Central memory CD8-positive, alpha-beta T cell (primary cell): ENCODE data around the gene RAX2.

Experiments
- ATAC-seq: fragments of 150-1000 bp; cut with Tn5 transposase; replicated peaks from 2 replicates; pipeline ENCODE4 v1.10.0; 2022; ENCODE audit warnings: mild to moderate bottlenecking, moderate FRiP score, moderate number of reproducible peaks; ENCODE audit not compliant: poor library complexity, severe bottlenecking; ENCODE audit errors: extremely low read depth
- DNase-seq, 2 donors: peaks; one replicate each; pipeline ENCODE4 v3.0.0; 2021; ENCODE audit warnings: low spot score in 2 of 2
- H3K27ac Mint-ChIP-seq: one replicate; pipeline ENCODE4 v1.8.0; 2022; ENCODE audit warnings: low read depth, mild to moderate bottlenecking, moderate library complexity, mixed read lengths
- H3K27me3 Mint-ChIP-seq: one replicate; pipeline ENCODE4 v1.8.0; 2022; ENCODE audit warnings: mixed read lengths
- H3K36me3 Mint-ChIP-seq: one replicate; pipeline ENCODE4 v1.8.0; 2022; ENCODE audit warnings: mild to moderate bottlenecking, moderate library complexity, mixed read lengths; ENCODE audit not compliant: insufficient read depth
- H3K4me1 Mint-ChIP-seq: one replicate; pipeline ENCODE4 v1.8.0; 2022; ENCODE audit warnings: mixed read lengths
- H3K4me3 Mint-ChIP-seq: one replicate; pipeline ENCODE4 v1.8.0; 2022; ENCODE audit warnings: mild to moderate bottlenecking, moderate library complexity, mixed read lengths
- H3K9me3 Mint-ChIP-seq: one replicate; pipeline ENCODE4 v1.8.0; 2022; ENCODE audit warnings: mixed read lengths

RAX2 gene

DNA sequence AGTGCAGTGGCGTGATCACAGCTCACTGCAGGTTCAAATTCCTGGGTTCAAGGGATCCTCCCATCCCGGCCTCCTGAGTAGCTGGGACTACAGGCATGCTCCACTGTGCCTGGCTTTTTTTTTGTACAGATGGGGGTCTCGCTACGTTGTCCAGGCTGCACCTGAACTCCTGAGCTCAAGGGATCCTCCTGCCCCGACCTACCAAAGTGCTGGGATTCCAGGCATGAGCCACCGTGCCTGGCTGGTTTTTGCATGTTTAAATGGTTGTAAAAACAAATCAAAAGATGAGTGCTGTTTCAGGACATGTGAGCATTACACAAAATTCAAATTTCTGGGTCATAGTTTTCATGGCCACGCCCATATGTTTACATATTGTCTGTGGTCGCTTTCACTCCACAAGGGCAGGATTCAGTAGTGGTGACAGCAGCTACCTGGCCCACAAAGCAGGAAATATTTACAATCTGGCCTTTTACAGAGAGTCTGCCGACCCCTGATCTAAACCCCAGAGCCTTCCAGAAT is 8.8 kb upstream of the RAX2 start:
- H3K9me3 Mint-ChIP-seq = peaks cover 7% of the 10 kb centered on the region
- no peaks in the 10 kb centered on the region for H3K27me3 Mint-ChIP-seq
- ATAC-seq (no peak), DNase-seq (no peak)
- H3K4me1 Mint-ChIP-seq = peaks cover 19% of the 10 kb centered on the region
- peaks cover 16% of the 10 kb centered on the region for H3K36me3 Mint-ChIP-seq
- no peak overlapping the region for H3K27ac Mint-ChIP-seq
- no peak overlapping the region for H3K4me3 Mint-ChIP-seq

GRCh38 chr19:3778899-3779723 is 7.1 kb upstream of the RAX2 start:
- DNase-seq = no peak
- Mint-ChIP-seq H3K4me3 (no peak overlapping the region), H3K9me3 (peaks cover 7% of the 10 kb centered on the region), H3K27me3 (no peaks in the 10 kb centered on the region), H3K36me3 (peaks cover 13% of the 10 kb centered on the region), H3K27ac (no peak overlapping the region), H3K4me1 (peaks cover 16% of the 10 kb centered on the region)
- no peak for ATAC-seq

- no peaks in the 10 kb centered on the region for H3K27me3 Mint-ChIP-seq
- DNase-seq = no peak
- H3K36me3 Mint-ChIP-seq = peaks cover 9% of the 10 kb centered on the region
- no peak for ATAC-seq
- peaks cover 22% of the 10 kb centered on the region for H3K4me1 Mint-ChIP-seq
- no peak overlapping the region for H3K4me3 Mint-ChIP-seq
- peaks cover 7% of the 10 kb centered on the region for H3K9me3 Mint-ChIP-seq
- H3K27ac Mint-ChIP-seq = no peak overlapping the region
These were observed 6.3 kb upstream of the RAX2 start for GRCh38 chr19:3778104-3778867.

- Mint-ChIP-seq H3K27me3 (no peaks in the 10 kb centered on the region), H3K36me3 (peaks cover 5% of the 10 kb centered on the region), H3K9me3 (no peaks in the 10 kb centered on the region), H3K4me1 (peaks cover 15% of the 10 kb centered on the region), H3K27ac (no peak overlapping the region), H3K4me3 (no peak overlapping the region)
- no peak for DNase-seq
- ATAC-seq = no peak
These were observed 4.5 kb upstream of the RAX2 start for GRCh38 chr19:3776479-3777040.

DNA sequence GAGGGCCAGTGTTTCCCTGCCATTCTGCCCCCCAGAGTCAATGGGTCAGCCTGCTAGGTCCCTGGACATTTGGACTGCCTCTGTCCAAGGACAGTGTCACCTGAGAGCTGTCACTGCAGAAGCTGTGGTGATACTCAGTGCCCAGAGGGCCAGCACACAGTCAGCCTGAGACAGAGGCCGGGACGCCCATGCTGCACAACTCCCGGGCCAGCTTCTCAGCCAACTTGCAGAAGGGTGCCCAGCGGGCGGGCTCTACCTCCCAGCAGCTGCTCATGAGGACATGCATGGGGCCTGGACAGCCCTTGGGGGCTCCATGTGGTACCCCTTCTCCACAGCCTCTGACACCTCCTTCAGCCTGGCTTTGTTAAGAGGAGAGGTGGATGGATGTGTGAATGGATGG is 3.8 kb upstream of the RAX2 start:
- H3K27me3 Mint-ChIP-seq = no peaks in the 10 kb centered on the region
- no peak overlapping the region for H3K4me3 Mint-ChIP-seq
- DNase-seq = no peak
- H3K36me3 Mint-ChIP-seq = peaks cover 2% of the 10 kb centered on the region
- no peak for ATAC-seq
- peaks cover 12% of the 10 kb centered on the region for H3K4me1 Mint-ChIP-seq
- no peak overlapping the region for H3K27ac Mint-ChIP-seq
- H3K9me3 Mint-ChIP-seq = no peaks in the 10 kb centered on the region

GRCh38 chr19:3775374-3775711 is 3.3 kb upstream of the RAX2 start:
- no peak overlapping the region for H3K27ac Mint-ChIP-seq
- no peaks in the 10 kb centered on the region for H3K27me3 Mint-ChIP-seq
- DNase-seq (no peak), ATAC-seq (no peak)
- H3K36me3 Mint-ChIP-seq = peaks cover 2% of the 10 kb centered on the region
- no peak overlapping the region for H3K4me3 Mint-ChIP-seq
- no peaks in the 10 kb centered on the region for H3K9me3 Mint-ChIP-seq
- H3K4me1 Mint-ChIP-seq = peaks cover 12% of the 10 kb centered on the region

DNA sequence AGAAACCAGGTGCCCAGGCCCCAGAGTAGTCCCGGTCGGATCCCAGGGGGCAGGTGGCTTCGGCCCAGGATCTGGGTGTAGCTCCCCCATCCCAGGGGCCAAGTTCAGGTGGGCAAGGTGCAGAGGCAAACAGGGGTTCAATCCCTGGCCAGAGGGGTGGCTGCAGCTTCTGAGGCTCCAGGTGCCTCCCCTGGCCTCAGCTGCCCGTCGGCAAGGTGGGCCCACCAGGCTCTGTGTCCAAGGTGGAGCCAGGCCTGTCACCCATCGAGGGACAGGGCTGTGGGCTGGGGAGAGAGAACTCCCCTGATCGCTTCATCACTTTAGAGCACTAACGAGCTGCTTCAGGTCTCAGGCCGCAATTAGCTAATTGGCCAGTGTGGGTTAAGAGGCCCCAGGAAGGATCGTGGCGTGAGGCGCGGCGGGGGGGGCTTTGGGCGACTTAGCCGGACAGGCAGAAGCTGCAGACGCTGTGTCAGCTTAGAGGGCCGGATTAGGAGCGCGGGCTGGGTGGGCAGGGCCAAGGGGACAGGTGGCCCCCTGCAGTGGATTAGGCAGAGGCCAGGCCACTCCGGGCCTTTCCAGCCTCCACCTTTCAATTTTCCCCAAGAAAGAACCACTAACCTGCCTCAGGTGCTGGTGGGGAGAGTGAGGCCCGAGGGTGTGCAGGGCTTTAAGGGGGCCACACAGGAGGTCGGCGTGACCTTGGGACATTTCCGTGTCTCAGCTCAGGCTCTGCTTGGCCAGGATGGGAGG is 2.8 kb upstream of the RAX2 start:
- ATAC-seq = no peak
- DNase-seq = no peak
- H3K9me3 Mint-ChIP-seq = no peaks in the 10 kb centered on the region
- H3K36me3 Mint-ChIP-seq = peaks cover 2% of the 10 kb centered on the region
- no peaks in the 10 kb centered on the region for H3K27me3 Mint-ChIP-seq
- H3K27ac Mint-ChIP-seq = peak overlapping the region; percentile 40
- H3K4me1 Mint-ChIP-seq = peaks cover 12% of the 10 kb centered on the region
- H3K4me3 Mint-ChIP-seq = no peak overlapping the region

- Mint-ChIP-seq H3K27me3 (no peaks in the 10 kb centered on the region), H3K27ac (peak overlapping the region; percentile 40), H3K4me1 (peaks cover 14% of the 10 kb centered on the region), H3K4me3 (no peak overlapping the region), H3K9me3 (no peaks in the 10 kb centered on the region), H3K36me3 (peaks cover 5% of the 10 kb centered on the region)
- DNase-seq (no peak), ATAC-seq (no peak)
These were observed 1.9 kb upstream of the RAX2 start for GRCh38 chr19:3773814-3774515.

GRCh38 chr19:3771000-3771905 is 775 bp downstream of the RAX2 start:
- peaks cover 12% of the 10 kb centered on the region for H3K36me3 Mint-ChIP-seq
- H3K27ac Mint-ChIP-seq = peak overlapping the region; percentile 12
- no peaks in the 10 kb centered on the region for H3K9me3 Mint-ChIP-seq
- H3K27me3 Mint-ChIP-seq = no peaks in the 10 kb centered on the region
- no peak for ATAC-seq
- peaks cover 23% of the 10 kb centered on the region for H3K4me1 Mint-ChIP-seq
- H3K4me3 Mint-ChIP-seq = no peak overlapping the region
- DNase-seq = no peak

GRCh38 chr19:3770136-3770999 is 1.7 kb downstream of the RAX2 start:
- Mint-ChIP-seq H3K4me3 (no peak overlapping the region), H3K27me3 (no peaks in the 10 kb centered on the region), H3K9me3 (no peaks in the 10 kb centered on the region), H3K4me1 (peaks cover 25% of the 10 kb centered on the region), H3K36me3 (peaks cover 19% of the 10 kb centered on the region), H3K27ac (no peak overlapping the region)
- DNase-seq = no peak
- ATAC-seq = no peak
